ENCODE measurements around the gene TBC1D14.
"Not testable (repeated sequence)": the region's sequence is repeated elsewhere in the genome, so short reads cannot be mapped to it uniquely, and the experiment has no call there.

The TBC1D14 gene

GRCh38 chr4:7070729-7071511 lies 161.3 kb downstream of the TBC1D14 start:
- peak; percentile 67 for DNase-seq

- DNase-seq, result no peak
Measured at GRCh38 chr4:7073059-7073458, 163.4 kb downstream of the TBC1D14 start.

- DNase-seq, result no peak
Measured at GRCh38 chr4:7073526-7074390, 164.1 kb downstream of the TBC1D14 start.

- DNase-seq, result no peak
Measured at GRCh38 chr4:7074426-7074825, 164.8 kb downstream of the TBC1D14 start.

GRCh38 chr4:7075962-7076695 lies 166.5 kb downstream of the TBC1D14 start:
- no peak for DNase-seq

GRCh38 chr4:7076696-7077082 lies 167.1 kb downstream of the TBC1D14 start:
- no peak for DNase-seq

- DNase-seq, result no peak
Measured at GRCh38 chr4:7077371-7077770, 167.7 kb downstream of the TBC1D14 start.

- DNase-seq, result no peak
Measured at GRCh38 chr4:7078025-7078424, 168.4 kb downstream of the TBC1D14 start.

GRCh38 chr4:7079483-7079882 lies 169.9 kb downstream of the TBC1D14 start:
- DNase-seq, result not testable (repeated sequence)

- not testable (repeated sequence) for DNase-seq
Measured at GRCh38 chr4:7079909-7080308, 170.3 kb downstream of the TBC1D14 start.
